K562 (cell line): Measurements from ENCODE around the gene RET. TPM values are rescaled to one million over a fixed set of nuclear protein-coding genes. Genes with fewer than 3 reads are reported as not detected.

Experiments used
- ATAC-seq: fragments of 200-7000 bp; cut with Tn5 transposase; 3 replicates; pipeline ENCODE4 v1.9.1; 2020; ENCODE audit warnings: moderate library complexity
- BruUV-seq: library from RNA; stranded (reverse); fragments of 400-500 nt; replicated peaks from 2 replicates; lab custom pipeline; 2021; lab: Mats Ljungman, UMichigan
- CTCF ChIA-PET: fragments of 300-600 bp; formaldehyde crosslinking; extraction: SDS; loops from one replicate; lab custom pipeline; 2021; ENCODE audit warnings: low intra/inter-chr PET ratio; lab: Yijun Ruan, JAX
- POLR2A ChIA-PET: fragments of 300-600, 350-650 bp; sonication (Branson Sonifier 250); formaldehyde crosslinking; extraction: SDS; loops from one replicate; lab custom pipeline; 2021; ENCODE audit warnings: antibody characterized with exemption, inconsistent platforms; lab: Yijun Ruan, JAX
- DNase-seq, 4 experiments: peaks; one replicate each; pipeline versions ENCODE4 v3.0.0 to v3.0.0-alpha.2; 2011 to 2018; ENCODE audit warnings: low spot score in 3 of 4, mixed read lengths in 3 of 4; ENCODE audit errors: extremely low read depth in 1 of 4
- FAIRE-seq: peaks from 2 replicates; lab custom pipeline; 2011; peaks lifted over from hg19 to GRCh38; lab: Jason Lieb, UNC
- H2AFZ ChIP-seq: 2 replicates; pipeline ENCODE4 v1.6.0; 2011; ENCODE audit warnings: low read depth, low read length, control low read depth, inconsistent platforms
- H3K27ac ChIP-seq: fragments of 200-600 bp; 3 replicates; pipeline ENCODE4 v1.8.0; 2011; ENCODE audit warnings: low read depth, mild to moderate bottlenecking, control low read depth, inconsistent platforms, low read length, moderate library complexity, mixed read lengths; ENCODE audit errors: extremely low read depth
- H3K27me3 ChIP-seq, 2 experiments: fragments of 300-600 bp in 1 of 2; 2 replicates in 1 of 2; 3 replicates in 1 of 2; pipeline versions ENCODE4 v1.6.0 to v1.8.0; 2011; ENCODE audit warnings: inconsistent platforms in 2 of 2, low read length in 2 of 2, mild to moderate bottlenecking in 1 of 2, mixed read lengths in 1 of 2, moderate library complexity in 1 of 2; ENCODE audit not compliant: control insufficient read depth in 2 of 2, insufficient read depth in 2 of 2
- H3K36me3 ChIP-seq: fragments of 300-600 bp; 3 replicates; pipeline ENCODE4 v1.8.0; 2011; ENCODE audit warnings: mild to moderate bottlenecking, low read length, inconsistent platforms; ENCODE audit not compliant: control insufficient read depth, insufficient read depth
- H3K4me1 ChIP-seq, 2 experiments: fragments of 200-600 bp in 1 of 2; replicated peaks in 1 of 2; 2 replicates in 1 of 2; 3 replicates in 1 of 2; pipeline versions ENCODE4 v1.5.1 to v1.8.0; 2011; ENCODE audit warnings: inconsistent platforms in 2 of 2, low read length in 2 of 2, mild to moderate bottlenecking in 1 of 2, mixed read lengths in 1 of 2, moderate library complexity in 1 of 2; ENCODE audit not compliant: control insufficient read depth in 2 of 2, insufficient read depth in 2 of 2
- H3K4me2 ChIP-seq: 2 replicates; pipeline ENCODE4 v1.6.1; 2011; ENCODE audit warnings: low read length, control low read depth, inconsistent platforms, mixed read lengths; ENCODE audit not compliant: insufficient read depth
- H3K4me3 ChIP-seq: fragments of 200-600 bp; sonication (generic), shearing (Covaris generic); 2 replicates; pipeline ENCODE4 v1.5.1; 2016; ENCODE audit warnings: control low read depth, inconsistent platforms
- H3K79me2 ChIP-seq: fragments of 200-600 bp; 3 replicates; pipeline ENCODE4 v1.8.0; 2011; ENCODE audit warnings: low read length, inconsistent platforms; ENCODE audit not compliant: control insufficient read depth, insufficient read depth
- H3K9ac ChIP-seq, 2 experiments: 2 replicates each; pipeline versions ENCODE4 v1.6.0 to v1.6.1; 2011; ENCODE audit warnings: low read depth in 2 of 2, low read length in 2 of 2, control low read depth in 1 of 2, inconsistent platforms in 1 of 2, mild to moderate bottlenecking in 1 of 2, mixed read lengths in 1 of 2; ENCODE audit not compliant: insufficient read depth in 1 of 2
- H3K9me1 ChIP-seq: one replicate; pipeline ENCODE4 v1.6.0; 2011; ENCODE audit warnings: inconsistent platforms, mild to moderate bottlenecking, low read length, moderate library complexity; ENCODE audit not compliant: control insufficient read depth, insufficient read depth
- H3K9me3 ChIP-seq: replicated peaks from 2 replicates; pipeline ENCODE4 v1.5.1; 2011; ENCODE audit warnings: low read depth, low read length, inconsistent platforms; ENCODE audit not compliant: control insufficient read depth, insufficient read depth
- H4K20me1 ChIP-seq: replicated peaks from 2 replicates; pipeline ENCODE4 v1.6.1; 2011; ENCODE audit warnings: low read length, inconsistent platforms, mixed read lengths; ENCODE audit not compliant: control insufficient read depth, insufficient read depth
- BRD4 ChIP-seq: fragments of 200-600 bp; sonication (generic); IDR thresholded peaks from 2 replicates; pipeline ENCODE4 v1.6.1; 2017; ENCODE audit warnings: inconsistent platforms
- CBFA2T2 ChIP-seq: fragments of 450-650 bp; conservative IDR thresholded peaks from 2 replicates; pipeline ENCODE4 v1.6.1; 2017; ENCODE audit warnings: mild to moderate bottlenecking
- CBX1 ChIP-seq: sonication (generic); IDR thresholded peaks from 2 replicates; pipeline ENCODE4 v1.6.1; 2016; ENCODE audit warnings: antibody characterized with exemption, low read depth, mild to moderate bottlenecking
- ELF1 ChIP-seq: fragments of 200-800 bp; sonication (Bioruptor generic); IDR thresholded peaks from 2 replicates; pipeline ENCODE4 v1.6.1; 2016; ENCODE audit warnings: missing genetic modification characterization, missing compliant biosample characterization
- EWSR1 ChIP-seq: fragments of 450-650 bp; IDR thresholded peaks from 2 replicates; pipeline ENCODE4 v1.6.1; 2018; ENCODE audit warnings: borderline replicate concordance, mild to moderate bottlenecking, low read depth, moderate library complexity; ENCODE audit not compliant: partially characterized antibody
- HDAC6 ChIP-seq: IDR thresholded peaks from 2 replicates; pipeline ENCODE4 v1.6.1; 2012; ENCODE audit warnings: low read depth, mild to moderate bottlenecking, control low read depth, inconsistent platforms, low read length, moderate library complexity
- HNRNPUL1 ChIP-seq: fragments of 200-400 bp; formaldehyde crosslinking; IDR thresholded peaks from 2 replicates; pipeline ENCODE4 v1.6.1; 2017; ENCODE audit warnings: low read length
- TARDBP ChIP-seq: fragments of 450-650 bp; IDR thresholded peaks from 2 replicates; pipeline ENCODE4 v1.6.1; 2016
- ZC3H11A ChIP-seq: IDR thresholded peaks from 2 replicates; pipeline ENCODE4 v1.6.1; 2012; ENCODE audit warnings: low read depth, low read length, improper control_type of control experiment
- ZC3H8 ChIP-seq: fragments of 450-650 bp; IDR thresholded peaks from 2 replicates; pipeline ENCODE4 v1.6.1; 2017
- ZNF175 ChIP-seq: fragments of 200-800 bp; sonication (Bioruptor generic); IDR thresholded peaks from 2 replicates; pipeline ENCODE4 v1.6.1; 2016; ENCODE audit warnings: low read depth, mild to moderate bottlenecking, missing genetic modification characterization, missing compliant biosample characterization
- WGBS: fragments of 100-300 bp; shearing (Covaris generic); methylation state at CpG from one replicate; pipeline ENCODE4 v1.1.6; 2016; ENCODE audit warnings: low coverage, mixed read lengths; ENCODE audit not compliant: insufficient coverage; ENCODE audit errors: missing lambda C conversion rate; 5-methylcytosine and 5-hydroxymethylcytosine counted together
- in situ Hi-C: fragments of 300-500 bp; cut with MboI; formaldehyde crosslinking; loops from 4 replicates; pipeline ENCODE4 v1.15.0; 2018; ENCODE audit warnings: inconsistent platforms, mixed read lengths
- intact Hi-C: fragments of 100-400 bp; cut with micrococcal nuclease; formaldehyde crosslinking; loops from 2 replicates; pipeline ENCODE4 v1.14.2; 2022
- polyA plus RNA-seq, 8 experiments: library from polyadenylated mRNA; depleted of rRNA in 4 of 8; stranded (reverse) in 5 of 8; unstranded in 3 of 8; fragments of >200 nt; fragmentation: Nextera tagmentation in 2 of 8; fragmentation: Illumina TruSeq in 1 of 8; extraction: Ambion mirVana in 2 of 8; extraction: Trizol in 1 of 8; gene quantifications; 2 replicates each; pipeline versions ENCODE4 v1.2.1 to v1.2.3, GENCODE V29; 2011 to 2014; ENCODE audit warnings: inconsistent platforms in 1 of 8, missing spikeins in 1 of 8
- total RNA-seq, 7 experiments: library from RNA; depleted of rRNA in 6 of 7; stranded (reverse); fragments of >200 nt in 6 of 7; fragmentation: Illumina TruSeq in 2 of 7; extraction: Trizol in 2 of 7; gene quantifications; 2 replicates each; pipeline versions ENCODE4 v1.2.1 to v1.2.3, GENCODE V29; 2011 to 2021; ENCODE audit warnings: low replicate concordance in 1 of 7
- TF ChIP-seq, protein P1 (sequence below): fragments of 250-450 bp; sonication (Bioruptor Pico); IDR thresholded peaks from 2 replicates; pipeline ENCODE4 v1.8.0; 2021; ENCODE audit warnings: mild to moderate bottlenecking, moderate library complexity
- TF ChIP-seq, protein P2 (sequence below): fragments of 450-650 bp; IDR thresholded peaks from 2 replicates; pipeline ENCODE4 v1.6.1; 2016; ENCODE audit warnings: missing biosample characterization, missing genetic modification characterization

RET gene
- total and polyA plus RNA-seq, 9 of the 15 experiments (the other 6 are each of a cell fraction or from before 2014, with no cell fraction given), result 0.04 to 0.05 TPM; not detected in 7

DNA sequence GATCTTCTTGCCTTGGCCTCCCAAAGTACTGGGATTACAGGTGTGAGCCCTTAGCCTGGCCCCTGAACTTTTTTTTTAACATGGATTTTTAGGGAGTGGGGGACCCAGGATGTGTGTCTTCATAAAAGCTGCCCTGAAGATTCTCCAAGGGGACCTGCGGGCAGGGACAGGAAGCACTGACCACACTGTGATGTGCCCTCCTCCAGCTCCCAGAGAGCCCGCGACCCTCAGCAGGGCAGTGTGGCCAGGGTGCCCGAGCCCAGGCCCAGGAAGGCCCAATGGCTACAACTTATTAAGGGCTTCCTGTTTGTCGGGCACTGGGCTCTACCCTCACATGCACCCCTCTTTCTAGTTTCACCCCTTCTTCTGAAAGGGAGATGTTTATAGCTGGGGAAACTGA lies 2.5 kb upstream of the RET start:
- in situ Hi-C loops, result no loop called here
- no peak overlapping the region for H3K4me3 ChIP-seq
- H3K9me1 ChIP-seq, result no peaks in the 10 kb centered on the region
- H3K9me3 ChIP-seq, result no peaks in the 10 kb centered on the region
- no peak overlapping the region for H3K27ac ChIP-seq
- peaks cover under 1 to 63% of the 10 kb centered on the region in 2 experiments; a peak in 3 of 5 replicates for H3K27me3 ChIP-seq
- H3K79me2 ChIP-seq, result no peaks in the 10 kb centered on the region
- TF ChIP-seq CBFA2T2 (no peak), TARDBP (no peak), EWSR1 (no peak), CBX1 (no peak), ELF1 (tag) (no peak), HNRNPUL1 (no peak), HDAC6 (no peak), ZNF175 (no peak), ZC3H11A (no peak), ZC3H8 (no peak), BRD4 (no peak)
- TF ChIP-seq, protein P1, sequence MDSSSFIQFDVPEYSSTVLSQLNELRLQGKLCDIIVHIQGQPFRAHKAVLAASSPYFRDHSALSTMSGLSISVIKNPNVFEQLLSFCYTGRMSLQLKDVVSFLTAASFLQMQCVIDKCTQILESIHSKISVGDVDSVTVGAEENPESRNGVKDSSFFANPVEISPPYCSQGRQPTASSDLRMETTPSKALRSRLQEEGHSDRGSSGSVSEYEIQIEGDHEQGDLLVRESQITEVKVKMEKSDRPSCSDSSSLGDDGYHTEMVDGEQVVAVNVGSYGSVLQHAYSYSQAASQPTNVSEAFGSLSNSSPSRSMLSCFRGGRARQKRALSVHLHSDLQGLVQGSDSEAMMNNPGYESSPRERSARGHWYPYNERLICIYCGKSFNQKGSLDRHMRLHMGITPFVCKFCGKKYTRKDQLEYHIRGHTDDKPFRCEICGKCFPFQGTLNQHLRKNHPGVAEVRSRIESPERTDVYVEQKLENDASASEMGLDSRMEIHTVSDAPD (CRISPR knock-in tag), result no peak
- TF ChIP-seq, protein P2, sequence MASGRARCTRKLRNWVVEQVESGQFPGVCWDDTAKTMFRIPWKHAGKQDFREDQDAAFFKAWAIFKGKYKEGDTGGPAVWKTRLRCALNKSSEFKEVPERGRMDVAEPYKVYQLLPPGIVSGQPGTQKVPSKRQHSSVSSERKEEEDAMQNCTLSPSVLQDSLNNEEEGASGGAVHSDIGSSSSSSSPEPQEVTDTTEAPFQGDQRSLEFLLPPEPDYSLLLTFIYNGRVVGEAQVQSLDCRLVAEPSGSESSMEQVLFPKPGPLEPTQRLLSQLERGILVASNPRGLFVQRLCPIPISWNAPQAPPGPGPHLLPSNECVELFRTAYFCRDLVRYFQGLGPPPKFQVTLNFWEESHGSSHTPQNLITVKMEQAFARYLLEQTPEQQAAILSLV (tag), result no peak
- ChIA-PET POLR2A (no interaction called here), CTCF (no interaction called here)
- BruUV-seq, result no TSS peak
- H3K36me3 ChIP-seq, result no peaks in the 10 kb centered on the region
- no peak overlapping the region for H3K9ac ChIP-seq
- no peak overlapping the region for H3K4me2 ChIP-seq
- H4K20me1 ChIP-seq, result peaks cover 12% of the 10 kb centered on the region
- FAIRE-seq (no peak), ATAC-seq (no peak), DNase-seq (no peak)
- WGBS, result 3% methylated on average over 5 of the region's 5 CpGs
- intact Hi-C loops, result loop anchor here (10.0 kb wide), 2 partner anchors 60 to 90 kb away; no protein-coding TSS in a partner anchor
- peaks cover 0 to 29% of the 10 kb centered on the region in 2 experiments; a peak in 2 of 5 replicates for H3K4me1 ChIP-seq
- H2AFZ ChIP-seq, result no peak overlapping the region
